Fibroblast of skin of right quadriceps (primary cell): ENCODE measurements around the gene FAM13C.
A peak's percentile ranks its signal among the peaks of the same experiment; 100 is the strongest.

Experiments
- DNase-seq: peaks from one replicate; pipeline ENCODE4 v3.0.0-alpha.2; 2013

The FAM13C gene

GRCh38 chr10:59360605-59361405, 1.5 kb downstream of the FAM13C start:
- DNase-seq: no peak

- no peak for DNase-seq
Observed at GRCh38 chr10:59358576-59358975, 3.8 kb downstream of the FAM13C start.

GRCh38 chr10:59354434-59354833, 7.9 kb downstream of the FAM13C start:
- no peak for DNase-seq

- DNase-seq: no peak
Observed at GRCh38 chr10:59350558-59350957, 11.8 kb downstream of the FAM13C start.

GRCh38 chr10:59346321-59346720, 16.0 kb downstream of the FAM13C start:
- no peak for DNase-seq

GRCh38 chr10:59342723-59343122, 19.6 kb downstream of the FAM13C start:
- DNase-seq: no peak

- no peak for DNase-seq
Observed at GRCh38 chr10:59342000-59342399, 20.3 kb downstream of the FAM13C start.

- DNase-seq: no peak
Observed at GRCh38 chr10:59340285-59340684, 22.1 kb downstream of the FAM13C start.

- no peak for DNase-seq
Observed at GRCh38 chr10:59339351-59339750, 23.0 kb downstream of the FAM13C start.

GRCh38 chr10:59337201-59337652, 25.1 kb downstream of the FAM13C start:
- peak; percentile 43 for DNase-seq

GRCh38 chr10:59336632-59337031, 25.7 kb downstream of the FAM13C start:
- DNase-seq: peak; percentile 83

- DNase-seq: no peak
Observed at GRCh38 chr10:59335497-59335896, 26.9 kb downstream of the FAM13C start.

GRCh38 chr10:59333701-59334100, 28.6 kb downstream of the FAM13C start:
- DNase-seq: no peak

- DNase-seq: no peak
Observed at GRCh38 chr10:59332581-59332980, 29.8 kb downstream of the FAM13C start.

GRCh38 chr10:59331661-59332060, 30.7 kb downstream of the FAM13C start:
- DNase-seq: no peak

GRCh38 chr10:59325116-59325515, 37.2 kb downstream of the FAM13C start:
- no peak for DNase-seq

GRCh38 chr10:59324597-59324996, 37.8 kb downstream of the FAM13C start:
- no peak for DNase-seq

- no peak for DNase-seq
Observed at GRCh38 chr10:59323831-59324401, 38.4 kb downstream of the FAM13C start.

- DNase-seq: no peak
Observed at GRCh38 chr10:59323036-59323459, 39.3 kb downstream of the FAM13C start.

GRCh38 chr10:59322131-59322530, 40.2 kb downstream of the FAM13C start:
- DNase-seq: no peak

- no peak for DNase-seq
Observed at GRCh38 chr10:59320355-59320754, 42.0 kb downstream of the FAM13C start.

GRCh38 chr10:59319854-59320253, 42.5 kb downstream of the FAM13C start:
- DNase-seq: no peak

- DNase-seq: no peak
Observed at GRCh38 chr10:59317066-59317465, 45.3 kb downstream of the FAM13C start.

GRCh38 chr10:59315465-59315864, 46.9 kb downstream of the FAM13C start:
- no peak for DNase-seq

GRCh38 chr10:59314268-59314667, 48.1 kb downstream of the FAM13C start:
- no peak for DNase-seq
